MM.1S (cell line): Measurements from ENCODE around the gene SETDB2.

Experiments used
- EZH2 ChIP-seq: fragments of 300-600 bp; sonication (generic); optimal IDR thresholded peaks from 2 replicates; pipeline ENCODE3; 2017; ENCODE audit warnings: low read depth, mild to moderate bottlenecking, antibody characterized with exemption, low read length, mixed read lengths
- EZH2phosphoT487 ChIP-seq: fragments of 300-600 bp; sonication (generic); IDR thresholded peaks from 2 replicates; pipeline ENCODE4 v1.6.1; 2018; ENCODE audit warnings: antibody characterized with exemption, low read length
- TF ChIP-seq, protein P1 (sequence below): fragments of 300-600 bp; sonication (generic); IDR thresholded peaks from 2 replicates; pipeline ENCODE4 v1.5.1; 2016; ENCODE audit warnings: antibody characterized with exemption, low read length, mixed read lengths

DNA sequence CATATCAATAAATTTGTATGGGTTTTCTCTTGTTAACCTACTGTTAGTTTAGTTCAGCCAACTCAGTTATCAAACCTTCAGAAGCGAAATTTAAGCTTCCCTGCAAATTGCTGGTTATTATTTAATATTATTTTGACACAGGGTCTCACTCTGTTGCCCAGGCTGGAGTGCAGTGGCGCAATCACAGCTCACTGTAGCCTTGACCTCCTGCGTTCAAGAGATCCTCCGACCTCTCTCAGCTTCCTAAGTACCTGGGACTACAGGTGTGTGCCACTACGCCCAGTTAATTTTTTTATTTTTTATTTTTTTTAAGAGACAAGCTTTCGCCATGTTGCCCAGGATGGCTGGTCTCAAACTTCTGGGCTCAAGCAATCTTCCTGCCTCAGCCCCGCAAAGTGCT is 6.4 kb upstream of the SETDB2 start:
- TF ChIP-seq, protein P1, sequence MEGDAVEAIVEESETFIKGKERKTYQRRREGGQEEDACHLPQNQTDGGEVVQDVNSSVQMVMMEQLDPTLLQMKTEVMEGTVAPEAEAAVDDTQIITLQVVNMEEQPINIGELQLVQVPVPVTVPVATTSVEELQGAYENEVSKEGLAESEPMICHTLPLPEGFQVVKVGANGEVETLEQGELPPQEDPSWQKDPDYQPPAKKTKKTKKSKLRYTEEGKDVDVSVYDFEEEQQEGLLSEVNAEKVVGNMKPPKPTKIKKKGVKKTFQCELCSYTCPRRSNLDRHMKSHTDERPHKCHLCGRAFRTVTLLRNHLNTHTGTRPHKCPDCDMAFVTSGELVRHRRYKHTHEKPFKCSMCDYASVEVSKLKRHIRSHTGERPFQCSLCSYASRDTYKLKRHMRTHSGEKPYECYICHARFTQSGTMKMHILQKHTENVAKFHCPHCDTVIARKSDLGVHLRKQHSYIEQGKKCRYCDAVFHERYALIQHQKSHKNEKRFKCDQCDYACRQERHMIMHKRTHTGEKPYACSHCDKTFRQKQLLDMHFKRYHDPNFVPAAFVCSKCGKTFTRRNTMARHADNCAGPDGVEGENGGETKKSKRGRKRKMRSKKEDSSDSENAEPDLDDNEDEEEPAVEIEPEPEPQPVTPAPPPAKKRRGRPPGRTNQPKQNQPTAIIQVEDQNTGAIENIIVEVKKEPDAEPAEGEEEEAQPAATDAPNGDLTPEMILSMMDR, result no peak
- TF ChIP-seq EZH2 (no peak), EZH2phosphoT487 (no peak)
